ENCODE data around the gene HAUS7. TPM values are rescaled to one million over a fixed set of nuclear protein-coding genes. Genes with fewer than 3 reads are reported as not detected.

Gene HAUS7
- total and polyA plus RNA-seq, 2 of the 8 experiments (the other 6 are each of a cell fraction or from before 2014, with no cell fraction given) = 45.4 to 54.0 TPM

DNA sequence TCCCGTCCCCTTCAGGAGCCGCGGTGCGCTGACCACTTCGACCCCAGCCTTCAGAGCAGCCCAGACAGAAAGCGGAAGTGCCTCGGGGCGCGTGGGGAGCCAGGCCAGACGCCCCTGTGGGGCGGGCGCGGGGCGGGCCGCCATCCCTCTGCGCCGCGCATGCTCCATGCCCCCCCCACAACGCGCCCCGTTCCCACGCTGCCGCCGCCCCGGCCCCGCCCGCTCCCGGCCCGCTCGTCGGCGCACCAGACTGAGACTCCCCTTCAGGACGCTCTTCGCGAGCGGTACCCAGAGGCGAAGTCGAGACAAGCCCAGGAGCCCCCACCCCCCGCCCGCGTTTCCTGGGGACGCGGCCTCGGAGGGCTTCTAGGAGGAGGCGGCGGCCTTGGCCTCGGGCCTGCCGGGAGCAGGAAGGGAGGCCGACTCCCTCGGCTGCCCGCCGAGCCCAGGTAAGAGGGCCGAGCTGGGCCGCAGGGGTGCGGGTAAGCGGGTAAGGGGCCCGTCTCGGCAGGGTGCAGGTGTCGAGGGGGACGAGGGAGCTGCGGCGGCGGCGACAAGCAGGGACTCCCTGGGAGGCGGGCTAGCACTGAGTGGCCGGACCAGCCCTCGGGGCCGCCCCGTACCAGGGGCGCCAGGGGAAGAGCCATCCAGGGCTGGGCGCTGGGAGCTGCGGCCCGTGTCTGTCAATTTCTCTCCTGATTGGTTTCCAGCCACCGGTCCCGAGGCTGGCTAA lies 59.0 kb downstream of the HAUS7 start, which contains the start of gene ZFP92 (continued):
- TF ChIP-seq, protein P1, sequence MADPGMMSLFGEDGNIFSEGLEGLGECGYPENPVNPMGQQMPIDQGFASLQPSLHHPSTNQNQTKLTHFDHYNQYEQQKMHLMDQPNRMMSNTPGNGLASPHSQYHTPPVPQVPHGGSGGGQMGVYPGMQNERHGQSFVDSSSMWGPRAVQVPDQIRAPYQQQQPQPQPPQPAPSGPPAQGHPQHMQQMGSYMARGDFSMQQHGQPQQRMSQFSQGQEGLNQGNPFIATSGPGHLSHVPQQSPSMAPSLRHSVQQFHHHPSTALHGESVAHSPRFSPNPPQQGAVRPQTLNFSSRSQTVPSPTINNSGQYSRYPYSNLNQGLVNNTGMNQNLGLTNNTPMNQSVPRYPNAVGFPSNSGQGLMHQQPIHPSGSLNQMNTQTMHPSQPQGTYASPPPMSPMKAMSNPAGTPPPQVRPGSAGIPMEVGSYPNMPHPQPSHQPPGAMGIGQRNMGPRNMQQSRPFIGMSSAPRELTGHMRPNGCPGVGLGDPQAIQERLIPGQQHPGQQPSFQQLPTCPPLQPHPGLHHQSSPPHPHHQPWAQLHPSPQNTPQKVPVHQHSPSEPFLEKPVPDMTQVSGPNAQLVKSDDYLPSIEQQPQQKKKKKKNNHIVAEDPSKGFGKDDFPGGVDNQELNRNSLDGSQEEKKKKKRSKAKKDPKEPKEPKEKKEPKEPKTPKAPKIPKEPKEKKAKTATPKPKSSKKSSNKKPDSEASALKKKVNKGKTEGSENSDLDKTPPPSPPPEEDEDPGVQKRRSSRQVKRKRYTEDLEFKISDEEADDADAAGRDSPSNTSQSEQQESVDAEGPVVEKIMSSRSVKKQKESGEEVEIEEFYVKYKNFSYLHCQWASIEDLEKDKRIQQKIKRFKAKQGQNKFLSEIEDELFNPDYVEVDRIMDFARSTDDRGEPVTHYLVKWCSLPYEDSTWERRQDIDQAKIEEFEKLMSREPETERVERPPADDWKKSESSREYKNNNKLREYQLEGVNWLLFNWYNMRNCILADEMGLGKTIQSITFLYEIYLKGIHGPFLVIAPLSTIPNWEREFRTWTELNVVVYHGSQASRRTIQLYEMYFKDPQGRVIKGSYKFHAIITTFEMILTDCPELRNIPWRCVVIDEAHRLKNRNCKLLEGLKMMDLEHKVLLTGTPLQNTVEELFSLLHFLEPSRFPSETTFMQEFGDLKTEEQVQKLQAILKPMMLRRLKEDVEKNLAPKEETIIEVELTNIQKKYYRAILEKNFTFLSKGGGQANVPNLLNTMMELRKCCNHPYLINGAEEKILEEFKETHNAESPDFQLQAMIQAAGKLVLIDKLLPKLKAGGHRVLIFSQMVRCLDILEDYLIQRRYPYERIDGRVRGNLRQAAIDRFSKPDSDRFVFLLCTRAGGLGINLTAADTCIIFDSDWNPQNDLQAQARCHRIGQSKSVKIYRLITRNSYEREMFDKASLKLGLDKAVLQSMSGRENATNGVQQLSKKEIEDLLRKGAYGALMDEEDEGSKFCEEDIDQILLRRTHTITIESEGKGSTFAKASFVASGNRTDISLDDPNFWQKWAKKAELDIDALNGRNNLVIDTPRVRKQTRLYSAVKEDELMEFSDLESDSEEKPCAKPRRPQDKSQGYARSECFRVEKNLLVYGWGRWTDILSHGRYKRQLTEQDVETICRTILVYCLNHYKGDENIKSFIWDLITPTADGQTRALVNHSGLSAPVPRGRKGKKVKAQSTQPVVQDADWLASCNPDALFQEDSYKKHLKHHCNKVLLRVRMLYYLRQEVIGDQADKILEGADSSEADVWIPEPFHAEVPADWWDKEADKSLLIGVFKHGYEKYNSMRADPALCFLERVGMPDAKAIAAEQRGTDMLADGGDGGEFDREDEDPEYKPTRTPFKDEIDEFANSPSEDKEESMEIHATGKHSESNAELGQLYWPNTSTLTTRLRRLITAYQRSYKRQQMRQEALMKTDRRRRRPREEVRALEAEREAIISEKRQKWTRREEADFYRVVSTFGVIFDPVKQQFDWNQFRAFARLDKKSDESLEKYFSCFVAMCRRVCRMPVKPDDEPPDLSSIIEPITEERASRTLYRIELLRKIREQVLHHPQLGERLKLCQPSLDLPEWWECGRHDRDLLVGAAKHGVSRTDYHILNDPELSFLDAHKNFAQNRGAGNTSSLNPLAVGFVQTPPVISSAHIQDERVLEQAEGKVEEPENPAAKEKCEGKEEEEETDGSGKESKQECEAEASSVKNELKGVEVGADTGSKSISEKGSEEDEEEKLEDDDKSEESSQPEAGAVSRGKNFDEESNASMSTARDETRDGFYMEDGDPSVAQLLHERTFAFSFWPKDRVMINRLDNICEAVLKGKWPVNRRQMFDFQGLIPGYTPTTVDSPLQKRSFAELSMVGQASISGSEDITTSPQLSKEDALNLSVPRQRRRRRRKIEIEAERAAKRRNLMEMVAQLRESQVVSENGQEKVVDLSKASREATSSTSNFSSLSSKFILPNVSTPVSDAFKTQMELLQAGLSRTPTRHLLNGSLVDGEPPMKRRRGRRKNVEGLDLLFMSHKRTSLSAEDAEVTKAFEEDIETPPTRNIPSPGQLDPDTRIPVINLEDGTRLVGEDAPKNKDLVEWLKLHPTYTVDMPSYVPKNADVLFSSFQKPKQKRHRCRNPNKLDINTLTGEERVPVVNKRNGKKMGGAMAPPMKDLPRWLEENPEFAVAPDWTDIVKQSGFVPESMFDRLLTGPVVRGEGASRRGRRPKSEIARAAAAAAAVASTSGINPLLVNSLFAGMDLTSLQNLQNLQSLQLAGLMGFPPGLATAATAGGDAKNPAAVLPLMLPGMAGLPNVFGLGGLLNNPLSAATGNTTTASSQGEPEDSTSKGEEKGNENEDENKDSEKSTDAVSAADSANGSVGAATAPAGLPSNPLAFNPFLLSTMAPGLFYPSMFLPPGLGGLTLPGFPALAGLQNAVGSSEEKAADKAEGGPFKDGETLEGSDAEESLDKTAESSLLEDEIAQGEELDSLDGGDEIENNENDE (IDR thresholded peaks at IDR 0.05; ENCODE audit: insufficient replicate concordance, low read length) = no peak
- TF ChIP-seq CEBPB (IDR thresholded peaks at IDR 0.05; ENCODE audit: low read depth, low read length) (no peak), HDAC2 (IDR thresholded peaks at IDR 0.05; ENCODE audit: borderline replicate concordance in 1 of 2, low read depth in 2 of 2, low read length in 2 of 2) (no peak), SUZ12 (IDR thresholded peaks at IDR 0.05; ENCODE audit: low read length) (peak; percentile 23; the same call in 1 of the 2 replicates), KDM5A (IDR thresholded peaks at IDR 0.05; ENCODE audit: low read length) (no peak), CREB1 (IDR thresholded peaks at IDR 0.05) (no peak), EZH2 (IDR thresholded peaks at IDR 0.05; ENCODE audit: low read depth, low read length, severe bottlenecking) (peak; percentile 44)
- TF ChIP-seq, protein P2, sequence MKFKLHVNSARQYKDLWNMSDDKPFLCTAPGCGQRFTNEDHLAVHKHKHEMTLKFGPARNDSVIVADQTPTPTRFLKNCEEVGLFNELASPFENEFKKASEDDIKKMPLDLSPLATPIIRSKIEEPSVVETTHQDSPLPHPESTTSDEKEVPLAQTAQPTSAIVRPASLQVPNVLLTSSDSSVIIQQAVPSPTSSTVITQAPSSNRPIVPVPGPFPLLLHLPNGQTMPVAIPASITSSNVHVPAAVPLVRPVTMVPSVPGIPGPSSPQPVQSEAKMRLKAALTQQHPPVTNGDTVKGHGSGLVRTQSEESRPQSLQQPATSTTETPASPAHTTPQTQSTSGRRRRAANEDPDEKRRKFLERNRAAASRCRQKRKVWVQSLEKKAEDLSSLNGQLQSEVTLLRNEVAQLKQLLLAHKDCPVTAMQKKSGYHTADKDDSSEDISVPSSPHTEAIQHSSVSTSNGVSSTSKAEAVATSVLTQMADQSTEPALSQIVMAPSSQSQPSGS (IDR thresholded peaks at IDR 0.05; ENCODE audit: low read length) = no peak
